Right atrium auricular region (tissue), 2 donors: Measurements from ENCODE around the gene FH. TPM values are rescaled to one million over a fixed set of nuclear protein-coding genes. Genes with fewer than 3 reads are reported as not detected.

Experiments used
- DNase-seq: peaks from one replicate; pipeline ENCODE4 v3.0.0-alpha.2; 2019; ENCODE audit warnings: low spot score
- H3K27ac ChIP-seq, 2 donors: fragments of 200-600 bp; sonication (generic); 1 replicate in 1 of 2; 2 replicates in 1 of 2; pipeline ENCODE4 v1.5.1; 2016 to 2019
- H3K27me3 ChIP-seq, 2 donors: fragments of 200-600 bp; sonication (generic); one replicate each; pipeline versions ENCODE4 v1.5.1 to v1.6.0; 2017 to 2019
- H3K36me3 ChIP-seq: fragments of 200-600 bp; sonication (generic); one replicate; pipeline ENCODE4 v1.5.1; 2016
- H3K4me1 ChIP-seq, 2 donors: fragments of 200-600 bp; sonication (generic); one replicate each; pipeline versions ENCODE4 v1.5.1 to v1.6.0; 2017 to 2019
- H3K4me3 ChIP-seq, 2 donors: fragments of 200-600 bp; sonication (generic); 1 replicate in 1 of 2; 2 replicates in 1 of 2; pipeline ENCODE4 v1.5.1; 2017 to 2019; ENCODE audit warnings: mild to moderate bottlenecking in 1 of 2, moderate library complexity in 1 of 2
- H3K9me3 ChIP-seq, 2 donors: fragments of 200-600 bp; sonication (generic); one replicate each; pipeline ENCODE4 v1.5.1; 2019
- total RNA-seq, 2 donors: library from RNA; depleted of rRNA; stranded (reverse); fragments of >200 nt; gene quantifications; one replicate each; pipeline ENCODE4 v1.1.0, GENCODE V29; 2016
- TF ChIP-seq, protein P1 (sequence below), 2 donors: fragments of 200-600 bp; sonication (generic); IDR thresholded peaks; one replicate each; pipeline ENCODE4 v1.5.1; 2019; ENCODE audit warnings: antibody characterized with exemption in 2 of 2

Gene FH
- total RNA-seq, 2 donors from 2014 or later, result 104 to 170 TPM

DNA sequence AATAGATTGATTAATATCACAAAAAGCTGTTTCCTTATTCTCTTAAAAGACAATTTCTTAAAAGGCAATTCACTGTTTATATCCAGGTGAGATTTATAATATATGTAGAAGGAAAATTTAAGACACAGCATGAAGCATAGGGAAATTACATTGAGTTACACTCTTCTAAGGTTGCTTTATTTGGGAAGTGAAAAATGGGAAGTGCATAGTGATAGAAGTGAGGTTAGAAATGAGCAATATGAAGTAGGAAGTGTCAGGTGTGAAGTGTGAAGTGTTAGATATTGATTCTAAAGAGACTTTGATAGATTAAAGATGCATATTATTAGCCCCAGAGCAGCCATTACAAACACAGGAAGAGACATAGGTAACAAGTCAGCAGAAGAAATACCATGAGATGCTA lies 40.3 kb downstream of the FH start:
- TF ChIP-seq, protein P1, sequence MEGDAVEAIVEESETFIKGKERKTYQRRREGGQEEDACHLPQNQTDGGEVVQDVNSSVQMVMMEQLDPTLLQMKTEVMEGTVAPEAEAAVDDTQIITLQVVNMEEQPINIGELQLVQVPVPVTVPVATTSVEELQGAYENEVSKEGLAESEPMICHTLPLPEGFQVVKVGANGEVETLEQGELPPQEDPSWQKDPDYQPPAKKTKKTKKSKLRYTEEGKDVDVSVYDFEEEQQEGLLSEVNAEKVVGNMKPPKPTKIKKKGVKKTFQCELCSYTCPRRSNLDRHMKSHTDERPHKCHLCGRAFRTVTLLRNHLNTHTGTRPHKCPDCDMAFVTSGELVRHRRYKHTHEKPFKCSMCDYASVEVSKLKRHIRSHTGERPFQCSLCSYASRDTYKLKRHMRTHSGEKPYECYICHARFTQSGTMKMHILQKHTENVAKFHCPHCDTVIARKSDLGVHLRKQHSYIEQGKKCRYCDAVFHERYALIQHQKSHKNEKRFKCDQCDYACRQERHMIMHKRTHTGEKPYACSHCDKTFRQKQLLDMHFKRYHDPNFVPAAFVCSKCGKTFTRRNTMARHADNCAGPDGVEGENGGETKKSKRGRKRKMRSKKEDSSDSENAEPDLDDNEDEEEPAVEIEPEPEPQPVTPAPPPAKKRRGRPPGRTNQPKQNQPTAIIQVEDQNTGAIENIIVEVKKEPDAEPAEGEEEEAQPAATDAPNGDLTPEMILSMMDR (IDR thresholded peaks at IDR 0.05), result no peak
- H3K27ac ChIP-seq, result no peak overlapping the region
- H3K9me3 ChIP-seq, result no peaks in the 10 kb centered on the region
- H3K4me3 ChIP-seq, result no peak overlapping the region
- H3K4me1 ChIP-seq, result no peaks in the 10 kb centered on the region
- no peaks in the 10 kb centered on the region for H3K27me3 ChIP-seq
- no peak for DNase-seq
- H3K36me3 ChIP-seq, result no peaks in the 10 kb centered on the region

DNA sequence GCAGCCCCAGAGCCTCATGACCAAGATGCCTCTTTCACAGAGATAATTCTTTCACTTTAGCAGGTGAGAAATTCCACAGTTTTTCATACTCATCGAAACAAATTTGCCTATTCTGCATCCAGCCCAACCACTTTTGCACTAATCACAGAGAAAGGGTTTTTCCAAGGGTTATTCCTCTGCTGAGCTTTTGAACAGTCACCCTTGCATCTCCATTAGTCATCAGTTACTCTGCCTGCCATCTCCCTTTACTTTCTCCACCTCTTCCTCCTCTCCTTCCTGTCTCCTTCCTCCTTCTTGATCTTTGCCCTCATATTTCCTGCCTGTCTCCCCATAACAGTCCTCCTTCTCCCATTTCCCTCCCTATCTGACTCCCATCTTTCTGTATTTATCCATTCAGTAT lies 43.9 kb downstream of the FH start:
- no peaks in the 10 kb centered on the region for H3K9me3 ChIP-seq

DNA sequence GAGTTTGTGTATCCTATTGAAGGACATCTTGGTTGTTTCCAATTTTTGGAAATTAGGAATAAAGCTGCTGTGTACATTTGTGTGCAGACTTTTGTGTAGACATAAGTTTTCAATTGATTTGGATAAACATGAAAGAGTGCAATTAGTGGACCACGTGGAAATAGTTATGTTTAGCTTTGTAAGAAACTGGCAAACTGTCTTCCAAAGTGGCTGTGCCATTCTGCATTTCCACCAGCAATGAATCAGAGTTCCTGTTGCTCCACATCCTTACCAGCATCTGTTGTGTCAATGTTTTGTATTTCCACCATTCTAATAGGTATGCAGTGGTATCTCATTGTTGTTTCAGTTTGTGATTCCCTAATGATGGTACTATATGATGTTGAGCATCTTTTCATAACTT lies 46.5 kb downstream of the FH start:
- Histone ChIP-seq H3K36me3 (no peaks in the 10 kb centered on the region), H3K4me3 (no peak overlapping the region), H3K4me1 (no peaks in the 10 kb centered on the region), H3K27me3 (no peaks in the 10 kb centered on the region), H3K9me3 (no peaks in the 10 kb centered on the region), H3K27ac (no peak overlapping the region)
- TF ChIP-seq, protein P1 (IDR thresholded peaks at IDR 0.05), result no peak
- no peak for DNase-seq

More for the DNA sequence above, 43.9 kb downstream of the FH start:
- H3K27ac ChIP-seq, result no peak overlapping the region
- TF ChIP-seq, protein P1 (IDR thresholded peaks at IDR 0.05), result no peak
- DNase-seq, result no peak
- no peaks in the 10 kb centered on the region for H3K4me1 ChIP-seq
- no peaks in the 10 kb centered on the region for H3K27me3 ChIP-seq
- no peak overlapping the region for H3K4me3 ChIP-seq
- no peaks in the 10 kb centered on the region for H3K36me3 ChIP-seq

DNA sequence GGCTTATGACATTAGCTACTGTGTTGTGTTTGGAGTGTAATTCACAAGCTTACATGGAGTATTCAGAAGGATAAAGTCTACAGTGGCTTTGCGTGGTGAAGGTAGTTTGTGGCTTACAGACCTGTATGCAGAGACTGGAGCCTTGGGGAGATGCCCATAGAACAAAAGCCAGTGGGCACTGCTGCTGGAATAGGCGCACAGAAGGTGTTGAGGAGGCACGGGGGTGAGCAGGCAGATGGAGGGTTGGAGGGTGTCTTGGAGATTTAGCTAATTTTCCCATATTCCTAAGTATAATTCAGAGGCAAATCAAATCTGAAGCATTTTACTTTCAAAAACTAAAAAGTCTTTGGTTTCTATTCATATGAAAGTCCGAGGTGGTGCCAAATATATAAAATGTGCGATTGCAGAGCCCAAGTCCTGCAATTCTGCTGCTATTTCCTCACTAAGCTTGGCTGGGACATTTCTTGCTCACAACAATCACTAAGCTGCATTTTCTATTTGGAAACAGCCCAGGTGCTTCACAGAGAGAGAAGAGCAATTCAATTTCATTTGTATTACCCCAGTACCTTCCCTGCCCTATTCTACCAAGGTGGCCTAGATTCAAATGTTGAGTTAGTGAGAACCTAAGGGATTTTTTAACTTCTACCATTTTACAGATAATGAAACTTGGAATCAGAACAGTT lies 48.5 kb downstream of the FH start:
- DNase-seq, result no peak
- no peaks in the 10 kb centered on the region for H3K36me3 ChIP-seq
- no peak overlapping the region for H3K4me3 ChIP-seq
- H3K4me1 ChIP-seq, result no peaks in the 10 kb centered on the region
- H3K9me3 ChIP-seq, result no peaks in the 10 kb centered on the region
- TF ChIP-seq, protein P1 (IDR thresholded peaks at IDR 0.05), result no peak
- no peak overlapping the region for H3K27ac ChIP-seq
- no peaks in the 10 kb centered on the region for H3K27me3 ChIP-seq

DNA sequence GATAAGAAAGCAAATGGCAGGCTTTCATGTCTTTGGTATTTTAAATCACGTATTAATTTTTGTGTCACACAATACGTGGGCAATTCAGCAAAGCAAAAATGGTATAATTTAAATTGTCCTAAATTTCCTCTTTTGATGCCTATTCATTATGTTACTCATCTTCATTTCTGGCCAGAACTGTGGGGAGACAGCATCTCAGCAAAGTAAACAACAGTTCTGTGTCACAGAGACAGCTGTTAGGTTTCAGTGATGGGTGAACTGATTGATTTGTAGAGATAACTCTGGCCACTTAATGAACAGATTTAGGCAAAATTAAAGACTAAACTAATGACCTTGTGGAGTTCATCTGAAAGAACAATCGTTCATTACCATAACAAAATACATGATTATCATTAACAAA lies 49.2 kb downstream of the FH start:
- TF ChIP-seq, protein P1 (IDR thresholded peaks at IDR 0.05), result no peak
- DNase-seq, result no peak
- H3K9me3 ChIP-seq, result no peaks in the 10 kb centered on the region

DNA sequence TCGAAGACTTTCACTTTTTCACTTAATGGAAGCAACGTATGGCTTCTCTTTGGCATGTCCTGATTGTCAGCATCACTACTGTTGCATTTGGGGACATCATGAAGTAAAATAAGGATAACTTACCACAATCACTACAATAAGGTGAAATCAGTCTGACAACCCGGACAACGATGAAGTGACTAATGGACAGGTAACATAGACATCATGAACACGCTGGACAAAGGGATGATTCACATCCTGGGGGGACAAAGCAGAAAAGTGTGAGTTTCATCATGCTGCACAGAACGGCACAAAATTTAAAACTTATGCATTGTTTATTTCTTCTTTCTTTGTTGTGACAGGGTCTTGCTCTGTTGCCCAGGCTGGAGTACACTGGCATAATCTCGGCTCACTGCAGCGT lies 53.9 kb downstream of the FH start:
- H3K4me1 ChIP-seq, result no peaks in the 10 kb centered on the region

More for the DNA sequence above, 49.2 kb downstream of the FH start:
- no peak overlapping the region for H3K27ac ChIP-seq
- H3K36me3 ChIP-seq, result no peaks in the 10 kb centered on the region
- no peak overlapping the region for H3K4me3 ChIP-seq
- no peaks in the 10 kb centered on the region for H3K27me3 ChIP-seq
- H3K4me1 ChIP-seq, result no peaks in the 10 kb centered on the region

More for the DNA sequence above, 53.9 kb downstream of the FH start:
- no peak overlapping the region for H3K4me3 ChIP-seq
- H3K9me3 ChIP-seq, result no peaks in the 10 kb centered on the region
- H3K27ac ChIP-seq, result no peak overlapping the region
- DNase-seq, result no peak
- no peaks in the 10 kb centered on the region for H3K36me3 ChIP-seq
- TF ChIP-seq, protein P1 (IDR thresholded peaks at IDR 0.05), result no peak
- no peaks in the 10 kb centered on the region for H3K27me3 ChIP-seq
